HG03565 (cell line): Measurements from ENCODE around the gene FIGLA.
"Not testable (repeated sequence)": the region's sequence is repeated elsewhere in the genome, so short reads cannot be mapped to it uniquely, and the experiment has no call there.

ENCODE experiments used
- ATAC-seq: cut with Tn5 transposase; IDR thresholded peaks from one replicate; pipeline ENCODE4 v1.9.1; 2021; ENCODE audit warnings: mild to moderate bottlenecking, moderate library complexity; ENCODE audit not compliant: unreplicated experiment

The FIGLA gene

GRCh38 chr2:70747284-70747683 is 43.2 kb downstream of the FIGLA start:
- no peak for ATAC-seq

- ATAC-seq, result no peak
Measured at GRCh38 chr2:70746094-70746974, 44.1 kb downstream of the FIGLA start.

- no peak for ATAC-seq
Measured at GRCh38 chr2:70745276-70745825, 45.1 kb downstream of the FIGLA start.

GRCh38 chr2:70744397-70744796 is 46.0 kb downstream of the FIGLA start:
- ATAC-seq, result no peak

- no peak for ATAC-seq
Measured at GRCh38 chr2:70743677-70744076, 46.8 kb downstream of the FIGLA start.

GRCh38 chr2:70743068-70743467 is 47.4 kb downstream of the FIGLA start:
- no peak for ATAC-seq

- not testable (repeated sequence) for ATAC-seq
Measured at GRCh38 chr2:70739492-70739891, 51.0 kb downstream of the FIGLA start.

GRCh38 chr2:70738159-70738558 is 52.3 kb downstream of the FIGLA start:
- ATAC-seq, result no peak

GRCh38 chr2:70735071-70735470 is 55.4 kb downstream of the FIGLA start:
- no peak for ATAC-seq

GRCh38 chr2:70733646-70734180 is 56.7 kb downstream of the FIGLA start:
- ATAC-seq, result no peak

- ATAC-seq, result no peak
Measured at GRCh38 chr2:70732766-70733645, 57.4 kb downstream of the FIGLA start.

- no peak for ATAC-seq
Measured at GRCh38 chr2:70730730-70731129, 59.7 kb downstream of the FIGLA start.

GRCh38 chr2:70729647-70730046 is 60.8 kb downstream of the FIGLA start:
- no peak for ATAC-seq

GRCh38 chr2:70728128-70728527 is 62.3 kb downstream of the FIGLA start:
- ATAC-seq, result no peak
